ENCODE measurements around the gene CST3.

DNA sequence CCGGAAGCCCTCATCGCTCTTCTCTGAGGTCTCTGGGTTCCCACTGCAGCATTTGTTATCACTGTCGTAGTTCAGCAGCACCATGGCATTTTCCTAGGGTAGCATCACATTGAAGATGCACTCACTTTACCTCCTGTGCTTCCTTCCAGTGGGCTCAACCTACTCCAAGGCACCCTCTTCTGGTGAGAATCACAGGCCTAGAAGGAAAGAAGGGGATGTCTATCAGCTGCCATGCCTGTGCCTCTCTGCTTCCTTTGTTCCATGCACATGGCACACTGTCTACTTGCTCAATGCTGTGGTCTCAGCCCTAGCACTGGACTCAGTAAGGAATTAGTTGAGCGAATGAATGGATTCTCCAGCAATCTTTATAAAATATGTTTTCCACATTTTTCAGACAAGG is 28.4 kb upstream of the CST3 start:
- TF ChIP-seq POLR2A (IDR thresholded peaks at IDR 0.05) = no peak
- TF ChIP-seq, protein P1, sequence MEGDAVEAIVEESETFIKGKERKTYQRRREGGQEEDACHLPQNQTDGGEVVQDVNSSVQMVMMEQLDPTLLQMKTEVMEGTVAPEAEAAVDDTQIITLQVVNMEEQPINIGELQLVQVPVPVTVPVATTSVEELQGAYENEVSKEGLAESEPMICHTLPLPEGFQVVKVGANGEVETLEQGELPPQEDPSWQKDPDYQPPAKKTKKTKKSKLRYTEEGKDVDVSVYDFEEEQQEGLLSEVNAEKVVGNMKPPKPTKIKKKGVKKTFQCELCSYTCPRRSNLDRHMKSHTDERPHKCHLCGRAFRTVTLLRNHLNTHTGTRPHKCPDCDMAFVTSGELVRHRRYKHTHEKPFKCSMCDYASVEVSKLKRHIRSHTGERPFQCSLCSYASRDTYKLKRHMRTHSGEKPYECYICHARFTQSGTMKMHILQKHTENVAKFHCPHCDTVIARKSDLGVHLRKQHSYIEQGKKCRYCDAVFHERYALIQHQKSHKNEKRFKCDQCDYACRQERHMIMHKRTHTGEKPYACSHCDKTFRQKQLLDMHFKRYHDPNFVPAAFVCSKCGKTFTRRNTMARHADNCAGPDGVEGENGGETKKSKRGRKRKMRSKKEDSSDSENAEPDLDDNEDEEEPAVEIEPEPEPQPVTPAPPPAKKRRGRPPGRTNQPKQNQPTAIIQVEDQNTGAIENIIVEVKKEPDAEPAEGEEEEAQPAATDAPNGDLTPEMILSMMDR (IDR thresholded peaks at IDR 0.05) = peak in 1 of 12 donors; percentile 13

Measured in heart left ventricle (tissue), 13 donors.